Sigmoid colon (tissue), 4 donors: ENCODE data around the gene PEX5.

Experiments used
- EP300 ChIP-seq, 4 donors: sonication (generic); formaldehyde crosslinking; IDR thresholded peaks; one replicate each; pipeline ENCODE4 v1.6.1; 2017; ENCODE audit warnings: antibody characterized with exemption in 4 of 4
- POLR2A ChIP-seq, 2 donors: fragments of 450-650 bp; IDR thresholded peaks; one replicate each; pipeline ENCODE4 v1.6.1; 2016; ENCODE audit warnings: antibody characterized with exemption in 2 of 2, mild to moderate bottlenecking in 2 of 2, moderate library complexity in 2 of 2
- POLR2AphosphoS5 ChIP-seq, 4 donors: sonication (generic); formaldehyde crosslinking; IDR thresholded peaks; one replicate each; pipeline ENCODE4 v1.6.1; 2017; ENCODE audit warnings: antibody characterized with exemption in 4 of 4
- TF ChIP-seq, protein P1 (sequence below), 4 experiments: fragments of 450-650 bp in 3 of 4; fragments of 200-600 bp in 1 of 4; IDR thresholded peaks; one replicate each; pipeline ENCODE4 v1.5.1; 2016 to 2019; ENCODE audit warnings: antibody characterized with exemption in 4 of 4, mild to moderate bottlenecking in 3 of 4, moderate library complexity in 2 of 4

DNA sequence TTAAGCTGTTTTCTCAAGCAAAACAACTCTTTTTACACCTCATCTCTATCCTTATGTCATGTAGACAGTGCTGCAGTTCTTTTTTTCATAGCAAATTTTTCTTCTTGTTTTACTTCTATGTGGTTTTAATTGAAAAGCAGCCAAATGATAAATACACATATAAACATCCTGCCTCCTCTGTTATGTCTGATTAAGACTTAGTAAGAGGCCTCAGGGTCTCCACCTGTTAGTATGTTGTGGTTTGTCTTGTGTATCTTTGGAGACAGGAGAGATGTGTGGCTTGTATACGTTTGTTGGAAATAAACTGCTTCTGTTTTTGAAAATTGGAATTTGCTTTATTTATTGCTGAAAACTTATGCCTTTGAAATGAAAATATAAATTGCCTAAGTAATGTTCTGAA is 32.0 kb downstream of the PEX5 start:
- TF ChIP-seq POLR2A (IDR thresholded peaks at IDR 0.05) (no peak), EP300 (IDR thresholded peaks at IDR 0.05) (no peak), POLR2AphosphoS5 (IDR thresholded peaks at IDR 0.05) (no peak)
- TF ChIP-seq, protein P1, sequence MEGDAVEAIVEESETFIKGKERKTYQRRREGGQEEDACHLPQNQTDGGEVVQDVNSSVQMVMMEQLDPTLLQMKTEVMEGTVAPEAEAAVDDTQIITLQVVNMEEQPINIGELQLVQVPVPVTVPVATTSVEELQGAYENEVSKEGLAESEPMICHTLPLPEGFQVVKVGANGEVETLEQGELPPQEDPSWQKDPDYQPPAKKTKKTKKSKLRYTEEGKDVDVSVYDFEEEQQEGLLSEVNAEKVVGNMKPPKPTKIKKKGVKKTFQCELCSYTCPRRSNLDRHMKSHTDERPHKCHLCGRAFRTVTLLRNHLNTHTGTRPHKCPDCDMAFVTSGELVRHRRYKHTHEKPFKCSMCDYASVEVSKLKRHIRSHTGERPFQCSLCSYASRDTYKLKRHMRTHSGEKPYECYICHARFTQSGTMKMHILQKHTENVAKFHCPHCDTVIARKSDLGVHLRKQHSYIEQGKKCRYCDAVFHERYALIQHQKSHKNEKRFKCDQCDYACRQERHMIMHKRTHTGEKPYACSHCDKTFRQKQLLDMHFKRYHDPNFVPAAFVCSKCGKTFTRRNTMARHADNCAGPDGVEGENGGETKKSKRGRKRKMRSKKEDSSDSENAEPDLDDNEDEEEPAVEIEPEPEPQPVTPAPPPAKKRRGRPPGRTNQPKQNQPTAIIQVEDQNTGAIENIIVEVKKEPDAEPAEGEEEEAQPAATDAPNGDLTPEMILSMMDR (IDR thresholded peaks at IDR 0.05) = no peak
